ENCODE results near the gene APCDD1. TPM values are rescaled to one million over a fixed set of nuclear protein-coding genes. Genes with fewer than 3 reads are reported as not detected.

APCDD1 gene
- total RNA-seq, 4 donors from 2014 or later, result 34.7 to 196 (median 41.3) TPM

- Histone ChIP-seq H3K4me3 (no peak overlapping the region), H3K4me1 (peaks cover 0 to 25% (median 0%) of the 10 kb centered on the region in 3 donors), H3K36me3 (peaks cover 0 to 41% of the 10 kb centered on the region in 2 donors), H3K9me3 (no peaks in the 10 kb centered on the region), H3K27ac (no peak overlapping the region), H3K27me3 (no peaks in the 10 kb centered on the region)
- 100% methylated on average over 4 of the region's 20 CpGs; no CpG with 5 or more reads in 1 of the 2 donors for WGBS, 2 donors (ENCODE audit: low coverage in 1 of 2)
- ATAC-seq, result no peak
- TF ChIP-seq EP300 (IDR thresholded peaks at IDR 0.05), result no peak
Observed at GRCh38 chr18:10485475-10485874, 31.0 kb downstream of the APCDD1 start.

- ATAC-seq, result no peak
- WGBS, 2 donors (ENCODE audit: low coverage in 1 of 2), result 68 to 83% methylated on average over 2 to 3 of the region's 3 CpGs
- Histone ChIP-seq H3K27ac (no peak overlapping the region), H3K27me3 (no peaks in the 10 kb centered on the region), H3K4me3 (no peak overlapping the region), H3K36me3 (peaks cover 0 to 41% of the 10 kb centered on the region in 2 donors), H3K9me3 (no peaks in the 10 kb centered on the region), H3K4me1 (peaks cover 0 to 25% (median 0%) of the 10 kb centered on the region in 3 donors)
- no peak for TF ChIP-seq EP300 (IDR thresholded peaks at IDR 0.05)
Observed at GRCh38 chr18:10486362-10486761, 31.9 kb downstream of the APCDD1 start.

GRCh38 chr18:10487154-10487553, 32.7 kb downstream of the APCDD1 start:
- ATAC-seq, result no peak
- peaks cover 0 to 25% (median 0%) of the 10 kb centered on the region in 3 donors for H3K4me1 ChIP-seq
- WGBS, 2 donors (ENCODE audit: low coverage in 1 of 2), result 72 to 80% methylated on average over 5 to 6 of the region's 6 CpGs
- H3K36me3 ChIP-seq, result peaks cover 0 to 41% of the 10 kb centered on the region in 2 donors
- H3K9me3 ChIP-seq, result no peaks in the 10 kb centered on the region
- no peak overlapping the region for H3K27ac ChIP-seq
- no peak overlapping the region for H3K4me3 ChIP-seq
- H3K27me3 ChIP-seq, result no peaks in the 10 kb centered on the region
- TF ChIP-seq POLR2AphosphoS5 (IDR thresholded peaks at IDR 0.05) (no peak), CTCF (IDR thresholded peaks at IDR 0.05) (no peak), POLR2A (IDR thresholded peaks at IDR 0.05) (no peak)

DNA sequence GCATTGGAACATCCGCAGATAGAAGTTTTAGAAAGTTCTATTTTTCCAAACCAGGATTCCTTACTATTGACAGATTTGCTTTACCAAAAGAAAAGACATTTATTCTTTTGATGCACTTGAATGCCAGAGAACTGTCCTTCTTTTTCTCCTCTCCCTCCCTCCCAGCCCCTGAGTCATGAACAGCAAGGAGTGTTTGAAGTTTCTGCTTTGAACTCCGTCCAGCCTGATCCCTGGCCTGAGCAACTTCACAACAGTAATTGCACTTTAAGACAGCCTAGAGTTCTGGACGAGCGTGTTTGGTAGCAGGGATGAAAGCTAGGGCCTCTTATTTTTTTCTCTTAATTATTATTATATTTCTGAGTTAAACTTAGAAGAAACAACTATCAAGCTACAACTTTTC, 33.6 kb downstream of the APCDD1 start:
- no peak overlapping the region for H3K27ac ChIP-seq
- ATAC-seq, result no peak
- TF ChIP-seq EP300 (IDR thresholded peaks at IDR 0.05) (no peak), POLR2AphosphoS5 (IDR thresholded peaks at IDR 0.05) (peak; percentile 14)

DNA sequence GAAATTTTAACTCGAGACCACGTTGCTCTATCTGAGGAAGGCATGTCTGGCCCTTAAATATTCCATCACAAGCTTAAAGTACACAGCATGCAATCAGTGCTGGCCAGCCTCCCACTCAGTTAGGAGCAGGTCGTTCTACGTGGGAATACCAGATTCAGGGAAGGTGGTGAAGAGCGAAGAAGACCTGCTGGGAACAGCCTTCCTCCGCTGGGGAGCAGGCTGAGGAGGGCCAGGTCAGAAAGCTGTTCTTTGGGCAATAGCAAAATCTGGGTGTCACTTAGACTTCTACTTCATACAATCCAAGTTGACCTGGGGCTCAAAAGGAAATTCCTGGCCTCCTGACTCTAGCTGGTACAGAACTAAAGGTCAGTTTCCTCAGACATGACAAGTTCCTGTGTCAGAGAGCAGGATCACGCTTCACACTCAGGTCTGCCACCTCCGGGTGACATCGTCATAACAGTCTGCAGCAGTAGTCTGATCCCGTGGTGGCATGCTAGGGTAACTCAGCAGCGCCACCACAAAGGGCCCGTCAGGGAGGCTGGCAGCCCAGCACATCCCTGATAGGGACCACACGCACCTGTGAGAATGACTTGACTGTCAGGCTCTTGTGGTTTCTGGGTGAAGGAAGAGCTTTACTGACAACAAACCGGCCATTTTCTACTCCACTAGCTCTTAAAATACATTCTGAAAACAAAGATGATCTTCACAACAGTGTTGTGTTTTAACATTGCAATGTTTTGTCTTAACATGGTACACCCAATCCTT, 36.1 kb downstream of the APCDD1 start:
- H3K36me3 ChIP-seq, result peaks cover 0 to 36% of the 10 kb centered on the region in 2 donors
- H3K9me3 ChIP-seq, result no peaks in the 10 kb centered on the region
- H3K4me3 ChIP-seq, result no peak overlapping the region
- no peak for TF ChIP-seq CTCF (IDR thresholded peaks at IDR 0.05)
- no peak for TF ChIP-seq POLR2AphosphoS5 (IDR thresholded peaks at IDR 0.05)
- TF ChIP-seq POLR2A (IDR thresholded peaks at IDR 0.05), result no peak
- TF ChIP-seq EP300 (IDR thresholded peaks at IDR 0.05), result no peak
- H3K4me1 ChIP-seq, result peaks cover 0 to 14% (median 0%) of the 10 kb centered on the region in 3 donors
- no peak for ATAC-seq
- H3K27me3 ChIP-seq, result no peaks in the 10 kb centered on the region
- no peak overlapping the region for H3K27ac ChIP-seq
- WGBS, 2 donors (ENCODE audit: low coverage in 1 of 2), result 94 to 100% methylated on average over 2 to 5 of the region's 14 CpGs

More for the DNA sequence above, 33.6 kb downstream of the APCDD1 start:
- H3K4me1 ChIP-seq, result peaks cover 0 to 16% (median 0%) of the 10 kb centered on the region in 3 donors
- no peaks in the 10 kb centered on the region for H3K27me3 ChIP-seq
- WGBS, 2 donors (ENCODE audit: low coverage in 1 of 2), result 26 to 47% methylated on average over 2 to 4 of the region's 4 CpGs
- H3K36me3 ChIP-seq, result peaks cover 0 to 41% of the 10 kb centered on the region in 2 donors
- H3K4me3 ChIP-seq, result no peak overlapping the region
- H3K9me3 ChIP-seq, result no peaks in the 10 kb centered on the region

DNA sequence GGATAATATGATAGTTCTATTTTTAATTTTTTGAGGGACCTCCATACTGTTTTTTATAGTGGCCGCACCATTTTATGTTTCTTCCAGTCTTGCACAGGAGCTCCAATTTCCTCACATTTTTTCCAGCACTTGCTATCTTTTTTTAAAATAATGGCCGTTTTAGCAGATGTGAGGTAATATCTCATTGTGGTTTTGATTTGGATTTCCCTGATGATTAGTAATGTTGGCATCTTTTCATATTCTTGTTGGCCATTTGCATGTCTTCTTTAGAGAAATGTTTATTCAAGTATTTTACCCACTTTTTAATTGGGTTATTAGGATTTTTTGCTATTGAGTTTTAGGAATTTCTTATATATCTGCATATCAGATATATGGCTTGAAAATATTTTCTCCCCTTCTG, 41.5 kb downstream of the APCDD1 start:
- ATAC-seq, result no peak

More for the DNA sequence above, 41.5 kb downstream of the APCDD1 start:
- TF ChIP-seq CTCF (IDR thresholded peaks at IDR 0.05) (no peak), EP300 (IDR thresholded peaks at IDR 0.05) (no peak), POLR2AphosphoS5 (IDR thresholded peaks at IDR 0.05) (no peak), POLR2A (IDR thresholded peaks at IDR 0.05) (no peak)
- no peaks in the 10 kb centered on the region for H3K27me3 ChIP-seq
- no peaks in the 10 kb centered on the region for H3K36me3 ChIP-seq
- H3K9me3 ChIP-seq, result no peaks in the 10 kb centered on the region
- no peak overlapping the region for H3K4me3 ChIP-seq
- 69 to 75% methylated on average over 2 of the region's 2 CpGs for WGBS, 2 donors (ENCODE audit: low coverage in 1 of 2)
- H3K4me1 ChIP-seq, result no peaks in the 10 kb centered on the region
- no peak overlapping the region for H3K27ac ChIP-seq

Data from gastroesophageal sphincter (tissue), 4 donors.